ENCODE results near the gene RASSF4. TPM values are rescaled to one million over a fixed set of nuclear protein-coding genes. Genes with fewer than 3 reads are reported as not detected.

RASSF4 gene
- total RNA-seq, 1 experiment from 2014 or later: 2.8 TPM

DNA sequence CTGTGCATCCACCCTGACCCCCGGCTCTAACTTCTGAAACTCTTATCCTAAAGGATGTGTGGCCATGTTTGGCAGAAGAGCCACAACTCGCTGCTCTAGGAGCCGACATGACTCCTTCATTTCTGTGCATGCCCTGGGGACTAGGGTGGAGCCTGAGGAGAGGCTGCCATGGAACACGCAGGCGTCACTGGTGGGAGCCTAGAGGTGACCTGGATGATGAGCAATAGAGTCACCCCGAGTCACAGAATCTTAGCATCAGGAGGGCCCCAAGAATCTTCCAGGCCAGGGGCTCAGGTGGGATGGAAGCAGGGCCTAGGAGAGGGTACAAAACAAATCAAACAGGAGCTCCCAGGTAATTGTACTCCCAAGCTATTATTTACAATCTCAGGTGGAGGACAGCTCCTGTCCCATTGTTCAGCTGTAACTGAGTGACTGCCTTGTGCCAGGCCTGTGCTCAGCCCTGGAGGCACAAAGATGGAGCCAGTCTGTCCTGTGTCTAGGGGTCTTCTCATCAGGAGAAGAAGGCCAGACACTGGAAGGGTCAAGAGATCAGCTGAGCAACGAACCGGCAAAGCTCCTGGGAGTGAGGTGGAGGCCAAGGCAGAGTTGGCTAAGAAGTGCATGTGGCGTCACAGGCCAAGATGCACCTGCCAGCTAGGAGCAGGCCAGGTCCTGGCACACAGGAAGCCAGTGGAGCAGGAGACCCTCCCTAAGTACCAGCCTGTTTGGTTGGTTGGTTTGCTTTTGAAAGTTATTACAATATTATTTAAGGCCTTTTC lies 35.3 kb downstream of the RASSF4 start:
- Histone ChIP-seq H3K79me2 (ENCODE audit: insufficient read depth, low read length) (no peaks in the 10 kb centered on the region), H4K20me1 (ENCODE audit: insufficient read depth) (no peaks in the 10 kb centered on the region), H3K9me2 (ENCODE audit: insufficient read depth) (no peaks in the 10 kb centered on the region), H3K27me3 (ENCODE audit: insufficient read depth, low read length) (0 out of 2 replicates have a peak, but pooled peaks cover 5% of the 10 kb centered on the region), H3K36me3 (ENCODE audit: control insufficient read depth in 1 of 2, insufficient read depth in 2 of 2, low read length in 2 of 2) (no peaks in the 10 kb centered on the region), H3K27ac (ENCODE audit: low read depth, low read length) (no peak overlapping the region), H2AFZ (ENCODE audit: low read depth, low read length, poor library complexity, severe bottlenecking) (no peak overlapping the region), H3K4me3 (replicated peaks in 1 of 2; ENCODE audit: low read depth in 1 of 2, low read length in 2 of 2) (no peak overlapping the region), H3K9me3 (ENCODE audit: control insufficient read depth in 1 of 2, insufficient read depth in 1 of 2, low read depth in 1 of 2, low read length in 2 of 2) (no peaks in the 10 kb centered on the region), H3K4me2 (ENCODE audit: low read length) (no peak overlapping the region), H3K4me1 (ENCODE audit: control insufficient read depth in 1 of 2, insufficient read depth in 2 of 2, low read length in 2 of 2) (no peaks in the 10 kb centered on the region), H3K9ac (ENCODE audit: low read length) (no peak overlapping the region)
- TF ChIP-seq, protein P1, sequence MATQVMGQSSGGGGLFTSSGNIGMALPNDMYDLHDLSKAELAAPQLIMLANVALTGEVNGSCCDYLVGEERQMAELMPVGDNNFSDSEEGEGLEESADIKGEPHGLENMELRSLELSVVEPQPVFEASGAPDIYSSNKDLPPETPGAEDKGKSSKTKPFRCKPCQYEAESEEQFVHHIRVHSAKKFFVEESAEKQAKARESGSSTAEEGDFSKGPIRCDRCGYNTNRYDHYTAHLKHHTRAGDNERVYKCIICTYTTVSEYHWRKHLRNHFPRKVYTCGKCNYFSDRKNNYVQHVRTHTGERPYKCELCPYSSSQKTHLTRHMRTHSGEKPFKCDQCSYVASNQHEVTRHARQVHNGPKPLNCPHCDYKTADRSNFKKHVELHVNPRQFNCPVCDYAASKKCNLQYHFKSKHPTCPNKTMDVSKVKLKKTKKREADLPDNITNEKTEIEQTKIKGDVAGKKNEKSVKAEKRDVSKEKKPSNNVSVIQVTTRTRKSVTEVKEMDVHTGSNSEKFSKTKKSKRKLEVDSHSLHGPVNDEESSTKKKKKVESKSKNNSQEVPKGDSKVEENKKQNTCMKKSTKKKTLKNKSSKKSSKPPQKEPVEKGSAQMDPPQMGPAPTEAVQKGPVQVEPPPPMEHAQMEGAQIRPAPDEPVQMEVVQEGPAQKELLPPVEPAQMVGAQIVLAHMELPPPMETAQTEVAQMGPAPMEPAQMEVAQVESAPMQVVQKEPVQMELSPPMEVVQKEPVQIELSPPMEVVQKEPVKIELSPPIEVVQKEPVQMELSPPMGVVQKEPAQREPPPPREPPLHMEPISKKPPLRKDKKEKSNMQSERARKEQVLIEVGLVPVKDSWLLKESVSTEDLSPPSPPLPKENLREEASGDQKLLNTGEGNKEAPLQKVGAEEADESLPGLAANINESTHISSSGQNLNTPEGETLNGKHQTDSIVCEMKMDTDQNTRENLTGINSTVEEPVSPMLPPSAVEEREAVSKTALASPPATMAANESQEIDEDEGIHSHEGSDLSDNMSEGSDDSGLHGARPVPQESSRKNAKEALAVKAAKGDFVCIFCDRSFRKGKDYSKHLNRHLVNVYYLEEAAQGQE (IDR thresholded peaks at IDR 0.05; ENCODE audit: low read depth): no peak
- TF ChIP-seq CBX3 (IDR thresholded peaks at IDR 0.05; ENCODE audit: low read depth) (no peak), CEBPB (IDR thresholded peaks at IDR 0.05; ENCODE audit: low read depth) (no peak)
- BruUV-seq (replicated peaks): no TSS peak
- DNase-seq (ENCODE audit: low read depth, low spot score) (no peak), ATAC-seq (no peak)
- ChIA-PET CTCF (interaction anchor here (1.0 to 1.6 kb wide), 2 partner anchors 13 to 62 kb away, joined by 3 to 9 read pairs; no protein-coding TSS in a partner anchor), RAD21 (ENCODE audit: low non-redundant PET in 1 of 2, low total read pairs in 2 of 2, uncharacterized antibody in 2 of 2, unreplicated experiment in 2 of 2) (no interaction called here), POLR2A (interaction anchor here (0.9 to 2.0 kb wide), 2 partner anchors 13 to 16 kb away, joined by 4 to 6 read pairs; partner anchors contain the start of gene DEPP1)
- intact Hi-C loops (cut with micrococcal nuclease): no loop called here

DNA sequence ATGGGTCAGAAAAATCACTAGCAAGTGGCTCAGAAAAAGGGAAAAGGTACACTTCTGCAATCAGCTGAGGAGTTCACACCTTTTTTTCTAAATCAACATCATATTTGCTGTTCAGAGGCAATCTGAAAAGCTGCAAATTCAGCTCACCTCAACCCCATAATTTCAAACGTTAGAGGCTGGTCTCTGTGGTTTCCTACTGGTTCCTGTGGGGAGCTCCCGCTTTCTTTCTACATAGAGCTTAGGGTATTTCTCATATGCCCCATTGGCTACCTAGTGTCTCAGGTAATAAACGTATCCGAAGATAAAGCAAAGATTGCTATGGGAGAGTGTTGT lies 35.9 kb downstream of the RASSF4 start:
- H3K27ac ChIP-seq (ENCODE audit: low read depth, low read length): no peak overlapping the region
- BruUV-seq (replicated peaks): no TSS peak
- CTCF ChIA-PET: interaction anchor here (1.0 to 1.6 kb wide), 2 partner anchors 14 to 63 kb away, joined by 3 to 9 read pairs; no protein-coding TSS in a partner anchor

More for the DNA sequence above, 35.9 kb downstream of the RASSF4 start:
- Histone ChIP-seq H3K4me2 (ENCODE audit: low read length) (no peak overlapping the region), H3K9ac (ENCODE audit: low read length) (no peak overlapping the region), H3K9me3 (ENCODE audit: control insufficient read depth in 1 of 2, insufficient read depth in 1 of 2, low read depth in 1 of 2, low read length in 2 of 2) (no peaks in the 10 kb centered on the region), H3K36me3 (ENCODE audit: control insufficient read depth in 1 of 2, insufficient read depth in 2 of 2, low read length in 2 of 2) (no peaks in the 10 kb centered on the region), H3K9me2 (ENCODE audit: insufficient read depth) (no peaks in the 10 kb centered on the region), H4K20me1 (ENCODE audit: insufficient read depth) (no peaks in the 10 kb centered on the region), H3K27me3 (ENCODE audit: insufficient read depth, low read length) (0 out of 2 replicates have a peak, but pooled peaks cover 5% of the 10 kb centered on the region), H3K4me1 (ENCODE audit: control insufficient read depth in 1 of 2, insufficient read depth in 2 of 2, low read length in 2 of 2) (peaks cover 0 to 5% of the 10 kb centered on the region in 2 experiments; a peak in 1 of 4 replicates), H3K4me3 (replicated peaks in 1 of 2; ENCODE audit: low read depth in 1 of 2, low read length in 2 of 2) (no peak overlapping the region), H3K79me2 (ENCODE audit: insufficient read depth, low read length) (no peaks in the 10 kb centered on the region), H2AFZ (ENCODE audit: low read depth, low read length, poor library complexity, severe bottlenecking) (no peak overlapping the region)
- ATAC-seq: no peak
- no peak for TF ChIP-seq CEBPB (IDR thresholded peaks at IDR 0.05; ENCODE audit: low read depth)
- TF ChIP-seq, protein P2, sequence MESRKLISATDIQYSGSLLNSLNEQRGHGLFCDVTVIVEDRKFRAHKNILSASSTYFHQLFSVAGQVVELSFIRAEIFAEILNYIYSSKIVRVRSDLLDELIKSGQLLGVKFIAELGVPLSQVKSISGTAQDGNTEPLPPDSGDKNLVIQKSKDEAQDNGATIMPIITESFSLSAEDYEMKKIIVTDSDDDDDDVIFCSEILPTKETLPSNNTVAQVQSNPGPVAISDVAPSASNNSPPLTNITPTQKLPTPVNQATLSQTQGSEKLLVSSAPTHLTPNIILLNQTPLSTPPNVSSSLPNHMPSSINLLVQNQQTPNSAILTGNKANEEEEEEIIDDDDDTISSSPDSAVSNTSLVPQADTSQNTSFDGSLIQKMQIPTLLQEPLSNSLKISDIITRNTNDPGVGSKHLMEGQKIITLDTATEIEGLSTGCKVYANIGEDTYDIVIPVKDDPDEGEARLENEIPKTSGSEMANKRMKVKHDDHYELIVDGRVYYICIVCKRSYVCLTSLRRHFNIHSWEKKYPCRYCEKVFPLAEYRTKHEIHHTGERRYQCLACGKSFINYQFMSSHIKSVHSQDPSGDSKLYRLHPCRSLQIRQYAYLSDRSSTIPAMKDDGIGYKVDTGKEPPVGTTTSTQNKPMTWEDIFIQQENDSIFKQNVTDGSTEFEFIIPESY (IDR thresholded peaks at IDR 0.05; ENCODE audit: extremely low read depth, insufficient replicate concordance, low read length): no peak
- TF ChIP-seq TCF7L2 (IDR thresholded peaks at IDR 0.05; ENCODE audit: borderline replicate concordance, extremely low read depth, insufficient read depth, insufficient read length): no peak
- no peak for TF ChIP-seq SRF (IDR thresholded peaks at IDR 0.05; ENCODE audit: low read depth)
- TF ChIP-seq JUND (IDR thresholded peaks at IDR 0.05): no peak
- TF ChIP-seq EGR1 (IDR thresholded peaks at IDR 0.05; ENCODE audit: low read depth): no peak
- TF ChIP-seq, protein P3, sequence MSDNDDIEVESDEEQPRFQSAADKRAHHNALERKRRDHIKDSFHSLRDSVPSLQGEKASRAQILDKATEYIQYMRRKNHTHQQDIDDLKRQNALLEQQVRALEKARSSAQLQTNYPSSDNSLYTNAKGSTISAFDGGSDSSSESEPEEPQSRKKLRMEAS (IDR thresholded peaks at IDR 0.05): no peak
- DNase-seq (ENCODE audit: low read depth, low spot score): no peak
- POLR2A ChIA-PET: no interaction called here
- RAD21 ChIA-PET (ENCODE audit: low non-redundant PET in 1 of 2, low total read pairs in 2 of 2, uncharacterized antibody in 2 of 2, unreplicated experiment in 2 of 2): no interaction called here
- intact Hi-C loops (cut with micrococcal nuclease): no loop called here
